PFSK-1 (cell line): ENCODE results near the gene TNKS2.

Experiments
- POLR2AphosphoS5 ChIP-seq: IDR thresholded peaks from 2 replicates; pipeline ENCODE4 v1.6.1; 2012; ENCODE audit warnings: low read depth, mild to moderate bottlenecking, control low read depth, low read length, moderate library complexity
- REST ChIP-seq, 2 experiments: IDR thresholded peaks; 2 replicates each; pipeline versions ENCODE4 v1.6.1 to v1.8.0; 2011 to 2012; ENCODE audit warnings: low read depth in 2 of 2, low read length in 2 of 2, control low read depth in 1 of 2, inconsistent platforms in 1 of 2, mild to moderate bottlenecking in 1 of 2, moderate library complexity in 1 of 2; ENCODE audit not compliant: insufficient read depth in 1 of 2

GRCh38 chr10:91772869-91773268 is 25.4 kb upstream of the TNKS2 start:
- no peak for TF ChIP-seq REST (IDR thresholded peaks at IDR 0.05; ENCODE audit: insufficient read depth in 1 of 2, low read depth in 2 of 2, low read length in 2 of 2)
- no peak for TF ChIP-seq POLR2AphosphoS5
